HCT116 (cell line): ENCODE results near the gene KRT222. TPM values are rescaled to one million over a fixed set of nuclear protein-coding genes. Genes with fewer than 3 reads are reported as not detected.

Source experiments
- ATAC-seq: fragments of 200-7000 bp; cut with Tn5 transposase; 2 replicates; pipeline ENCODE4 v1.9.1; 2020; ENCODE audit warnings: mild to moderate bottlenecking, moderate library complexity
- BruUV-seq: library from RNA; stranded (reverse); fragments of 400-500 nt; replicated peaks from 2 replicates; lab custom pipeline; 2021; lab: Mats Ljungman, UMichigan
- CTCF ChIA-PET: fragments of 300-600 bp; sonication (Branson Sonifier 250); formaldehyde crosslinking; loops from one replicate; lab custom pipeline; 2021; ENCODE audit warnings: antibody characterized with exemption; lab: Charles Lee
- POLR2A ChIA-PET: fragments of 300-600, 350-600 bp; sonication (Branson Sonifier 250); formaldehyde crosslinking; loops from one replicate; lab custom pipeline; 2021; ENCODE audit warnings: antibody characterized with exemption; lab: Charles Lee
- RAD21 ChIA-PET, 2 experiments: fragments of 300-600 bp; sonication (Branson Sonifier 250); formaldehyde crosslinking; loops; one replicate each; lab custom pipeline; 2023; ENCODE audit warnings: low total read pairs in 2 of 2; ENCODE audit not compliant: uncharacterized antibody in 2 of 2, unreplicated experiment in 2 of 2, low non-redundant PET in 1 of 2; lab: Charles Lee
- DNase-seq: peaks from one replicate; pipeline ENCODE4 v3.0.0-alpha.2; 2010; ENCODE audit warnings: low read depth, low spot score
- H2AFZ ChIP-seq: fragments of 200-600 bp; shearing (Covaris generic), sonication (generic); 2 replicates; pipeline ENCODE4 v1.6.1; 2017; ENCODE audit warnings: low read depth, mixed run types, mixed read lengths, antibody characterized with exemption, low read length; ENCODE audit not compliant: poor library complexity, severe bottlenecking
- H3K27ac ChIP-seq: 2 replicates; pipeline ENCODE4 v1.5.1; 2012; ENCODE audit warnings: low read depth, low read length
- H3K27me3 ChIP-seq: fragments of 200-600 bp; sonication (generic); 2 replicates; pipeline ENCODE4 v1.6.1; 2016; ENCODE audit warnings: mixed run types, low read length, mixed read lengths; ENCODE audit not compliant: insufficient read depth
- H3K36me3 ChIP-seq, 2 experiments: fragments of 200-500 bp in 1 of 2; fragments of 200-600 bp in 1 of 2; sonication (Bioruptor generic) in 1 of 2; sonication (generic) in 1 of 2; 2 replicates each; pipeline versions ENCODE4 v1.5.1 to v1.6.1; 2014 to 2016; ENCODE audit warnings: low read length in 2 of 2, inconsistent platforms in 1 of 2, mixed read lengths in 1 of 2, mixed run types in 1 of 2; ENCODE audit not compliant: insufficient read depth in 2 of 2, control insufficient read depth in 1 of 2
- H3K4me1 ChIP-seq, 2 experiments: fragments of 200-600 bp in 1 of 2; sonication (generic) in 1 of 2; 2 replicates each; pipeline versions ENCODE4 v1.5.1 to v1.6.1; 2012 to 2017; ENCODE audit warnings: low read length in 2 of 2, inconsistent platforms in 1 of 2, mild to moderate bottlenecking in 1 of 2, mixed read lengths in 1 of 2, mixed run types in 1 of 2, moderate library complexity in 1 of 2; ENCODE audit not compliant: insufficient read depth in 2 of 2, control insufficient read depth in 1 of 2
- H3K4me2 ChIP-seq: fragments of 200-600 bp; sonication (generic); 2 replicates; pipeline ENCODE4 v1.6.1; 2017; ENCODE audit warnings: mixed run types, low read length, mixed read lengths
- H3K4me3 ChIP-seq, 2 experiments: fragments of 200-600 bp in 1 of 2; sonication (generic) in 1 of 2; replicated peaks in 1 of 2; 2 replicates each; pipeline ENCODE4 v1.5.1; 2011 to 2016; ENCODE audit warnings: low read length in 2 of 2, control low read depth in 1 of 2, low read depth in 1 of 2, mild to moderate bottlenecking in 1 of 2, mixed read lengths in 1 of 2, mixed run types in 1 of 2
- H3K79me2 ChIP-seq: fragments of 200-600 bp; sonication (generic); 2 replicates; pipeline ENCODE4 v1.6.1; 2017; ENCODE audit warnings: mild to moderate bottlenecking, mixed run types, low read length, moderate library complexity, mixed read lengths; ENCODE audit not compliant: insufficient read depth
- H3K9ac ChIP-seq: fragments of 200-600 bp; sonication (generic); 2 replicates; pipeline ENCODE4 v1.6.1; 2016; ENCODE audit warnings: low read length, mixed read lengths
- H3K9me2 ChIP-seq: fragments of 200-600 bp; sonication (generic), shearing (Covaris generic); 2 replicates; pipeline ENCODE4 v1.6.1; 2017; ENCODE audit warnings: mixed run types, mild to moderate bottlenecking, moderate library complexity; ENCODE audit not compliant: insufficient read depth
- H3K9me3 ChIP-seq, 2 experiments: fragments of 200-500 bp in 1 of 2; fragments of 200-600 bp in 1 of 2; sonication (Bioruptor generic) in 1 of 2; sonication (generic) in 1 of 2; 2 replicates each; pipeline ENCODE4 v1.6.1; 2014 to 2017; ENCODE audit warnings: low read length in 2 of 2, mixed read lengths in 2 of 2, inconsistent platforms in 1 of 2, low read depth in 1 of 2, mild to moderate bottlenecking in 1 of 2, mixed run types in 1 of 2, moderate library complexity in 1 of 2; ENCODE audit not compliant: control insufficient read depth in 1 of 2, insufficient read depth in 1 of 2
- H4K20me1 ChIP-seq: fragments of 200-600 bp; sonication (generic), shearing (Covaris generic); 2 replicates; pipeline ENCODE4 v1.6.1; 2017; ENCODE audit warnings: mixed run types, mild to moderate bottlenecking, moderate library complexity; ENCODE audit not compliant: insufficient read depth
- CBX3 ChIP-seq: IDR thresholded peaks from 2 replicates; pipeline ENCODE4 v1.6.1; 2012; ENCODE audit warnings: low read depth
- ELF1 ChIP-seq: IDR thresholded peaks from 2 replicates; pipeline ENCODE4 v1.6.1; 2012; ENCODE audit warnings: low read depth, borderline replicate concordance
- EZH2phosphoT487 ChIP-seq: fragments of 200-600 bp; IDR thresholded peaks from 2 replicates; pipeline ENCODE4 v1.6.1; 2018; ENCODE audit warnings: antibody characterized with exemption, borderline replicate concordance
- JUND ChIP-seq: IDR thresholded peaks from 2 replicates; pipeline ENCODE4 v1.6.1; 2012
- POLR2A ChIP-seq: IDR thresholded peaks from 2 replicates; pipeline ENCODE4 v1.7.0; 2011; ENCODE audit warnings: borderline replicate concordance; ENCODE audit not compliant: insufficient read depth, insufficient read length; ENCODE audit errors: extremely low read depth
- RAD21 ChIP-seq: IDR thresholded peaks from 2 replicates; pipeline ENCODE4 v1.6.1; 2012; ENCODE audit warnings: low read depth, mild to moderate bottlenecking
- SIN3A ChIP-seq: IDR thresholded peaks from 2 replicates; pipeline ENCODE4 v1.6.1; 2012; ENCODE audit warnings: low read depth
- SP1 ChIP-seq: IDR thresholded peaks from 2 replicates; pipeline ENCODE4 v1.6.1; 2012; ENCODE audit warnings: low read depth
- TCF7L2 ChIP-seq: IDR thresholded peaks from 2 replicates; pipeline ENCODE4 v1.7.0; 2011; ENCODE audit warnings: borderline replicate concordance, inconsistent platforms; ENCODE audit not compliant: insufficient read depth, insufficient read length; ENCODE audit errors: extremely low read depth
- YY1 ChIP-seq: IDR thresholded peaks from 2 replicates; pipeline ENCODE4 v1.6.1; 2011; ENCODE audit warnings: low read length, low read depth, moderate library complexity, mild to moderate bottlenecking; ENCODE audit not compliant: insufficient replicate concordance; ENCODE audit errors: extremely low read depth
- ZFX ChIP-seq: fragments of 450-650 bp; IDR thresholded peaks from 2 replicates; pipeline ENCODE4 v1.6.1; 2017
- ZNF274 ChIP-seq: fragments of 200-500 bp; sonication (Bioruptor generic); IDR thresholded peaks from 2 replicates; pipeline ENCODE4 v1.6.1; 2014; ENCODE audit warnings: mild to moderate bottlenecking, low read depth, low read length, inconsistent platforms
- intact Hi-C: fragments of 100-400 bp; cut with micrococcal nuclease; formaldehyde crosslinking; loops from 2 replicates; pipeline ENCODE4 v1.10.0; 2022
- total RNA-seq: library from RNA; stranded (reverse); gene quantifications from one replicate; pipeline ENCODE4 v1.2.1, GENCODE V29; 2021; ENCODE audit not compliant: unreplicated experiment
- TF ChIP-seq, protein P1 (sequence below): IDR thresholded peaks from 2 replicates; pipeline ENCODE4 v1.6.1; 2012; ENCODE audit warnings: low read depth
- TF ChIP-seq, protein P2 (sequence below): IDR thresholded peaks from 2 replicates; pipeline ENCODE4 v1.6.1; 2012
- TF ChIP-seq, protein P3 (sequence below): IDR thresholded peaks from 2 replicates; pipeline ENCODE4 v1.6.1; 2012
- TF ChIP-seq, protein P4 (sequence below), 3 experiments: fragments of 200-600 bp in 1 of 3; sonication (generic) in 1 of 3; IDR thresholded peaks in 2 of 3; conservative IDR thresholded peaks in 1 of 3; 2 replicates each; pipeline ENCODE4 v1.5.1; 2012 to 2017; ENCODE audit warnings: low read depth in 2 of 3, low read length in 2 of 3, antibody characterized with exemption in 1 of 3, borderline replicate concordance in 1 of 3, control low read depth in 1 of 3, mild to moderate bottlenecking in 1 of 3, mixed read lengths in 1 of 3, mixed run types in 1 of 3, moderate library complexity in 1 of 3; ENCODE audit not compliant: insufficient read depth in 1 of 3

KRT222 gene
- total RNA-seq, 1 experiment from 2014 or later, result 5.0 TPM

DNA sequence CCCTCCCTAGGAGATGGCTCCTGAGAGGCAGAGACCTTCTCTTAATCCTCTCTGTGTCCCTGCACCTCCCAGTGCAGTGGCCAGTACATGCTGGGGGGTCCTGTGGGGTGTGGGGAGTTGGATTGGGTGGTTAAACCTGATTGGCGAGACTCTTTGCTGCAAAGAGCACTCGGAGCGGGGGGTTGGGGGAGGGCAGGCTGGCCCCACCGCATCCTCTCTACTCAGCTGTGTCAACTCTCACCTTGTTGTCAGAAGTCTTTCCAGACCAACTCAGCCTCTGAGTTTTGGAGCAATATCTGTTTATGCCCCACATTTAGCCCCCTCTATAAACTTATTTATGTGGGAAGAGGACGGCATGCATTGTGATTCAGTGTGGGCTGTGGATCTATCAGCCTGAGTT lies 57.3 kb downstream of the KRT222 start:
- no peak for TF ChIP-seq ZNF274
- TF ChIP-seq, protein P1, sequence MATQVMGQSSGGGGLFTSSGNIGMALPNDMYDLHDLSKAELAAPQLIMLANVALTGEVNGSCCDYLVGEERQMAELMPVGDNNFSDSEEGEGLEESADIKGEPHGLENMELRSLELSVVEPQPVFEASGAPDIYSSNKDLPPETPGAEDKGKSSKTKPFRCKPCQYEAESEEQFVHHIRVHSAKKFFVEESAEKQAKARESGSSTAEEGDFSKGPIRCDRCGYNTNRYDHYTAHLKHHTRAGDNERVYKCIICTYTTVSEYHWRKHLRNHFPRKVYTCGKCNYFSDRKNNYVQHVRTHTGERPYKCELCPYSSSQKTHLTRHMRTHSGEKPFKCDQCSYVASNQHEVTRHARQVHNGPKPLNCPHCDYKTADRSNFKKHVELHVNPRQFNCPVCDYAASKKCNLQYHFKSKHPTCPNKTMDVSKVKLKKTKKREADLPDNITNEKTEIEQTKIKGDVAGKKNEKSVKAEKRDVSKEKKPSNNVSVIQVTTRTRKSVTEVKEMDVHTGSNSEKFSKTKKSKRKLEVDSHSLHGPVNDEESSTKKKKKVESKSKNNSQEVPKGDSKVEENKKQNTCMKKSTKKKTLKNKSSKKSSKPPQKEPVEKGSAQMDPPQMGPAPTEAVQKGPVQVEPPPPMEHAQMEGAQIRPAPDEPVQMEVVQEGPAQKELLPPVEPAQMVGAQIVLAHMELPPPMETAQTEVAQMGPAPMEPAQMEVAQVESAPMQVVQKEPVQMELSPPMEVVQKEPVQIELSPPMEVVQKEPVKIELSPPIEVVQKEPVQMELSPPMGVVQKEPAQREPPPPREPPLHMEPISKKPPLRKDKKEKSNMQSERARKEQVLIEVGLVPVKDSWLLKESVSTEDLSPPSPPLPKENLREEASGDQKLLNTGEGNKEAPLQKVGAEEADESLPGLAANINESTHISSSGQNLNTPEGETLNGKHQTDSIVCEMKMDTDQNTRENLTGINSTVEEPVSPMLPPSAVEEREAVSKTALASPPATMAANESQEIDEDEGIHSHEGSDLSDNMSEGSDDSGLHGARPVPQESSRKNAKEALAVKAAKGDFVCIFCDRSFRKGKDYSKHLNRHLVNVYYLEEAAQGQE, result no peak
- no peak for TF ChIP-seq JUND
- TF ChIP-seq CBX3, result no peak
- TF ChIP-seq SP1, result no peak
- no peak for TF ChIP-seq YY1
- TF ChIP-seq ZFX, result no peak
- no peak for TF ChIP-seq TCF7L2
- no peak for TF ChIP-seq POLR2A
- no peak for TF ChIP-seq EZH2phosphoT487
- no peak for TF ChIP-seq ELF1
- TF ChIP-seq, protein P2, sequence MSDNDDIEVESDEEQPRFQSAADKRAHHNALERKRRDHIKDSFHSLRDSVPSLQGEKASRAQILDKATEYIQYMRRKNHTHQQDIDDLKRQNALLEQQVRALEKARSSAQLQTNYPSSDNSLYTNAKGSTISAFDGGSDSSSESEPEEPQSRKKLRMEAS, result no peak
- no peak for TF ChIP-seq RAD21
- TF ChIP-seq SIN3A, result no peak
- TF ChIP-seq, protein P3, sequence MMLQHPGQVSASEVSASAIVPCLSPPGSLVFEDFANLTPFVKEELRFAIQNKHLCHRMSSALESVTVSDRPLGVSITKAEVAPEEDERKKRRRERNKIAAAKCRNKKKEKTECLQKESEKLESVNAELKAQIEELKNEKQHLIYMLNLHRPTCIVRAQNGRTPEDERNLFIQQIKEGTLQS, result no peak
- TF ChIP-seq, protein P4, sequence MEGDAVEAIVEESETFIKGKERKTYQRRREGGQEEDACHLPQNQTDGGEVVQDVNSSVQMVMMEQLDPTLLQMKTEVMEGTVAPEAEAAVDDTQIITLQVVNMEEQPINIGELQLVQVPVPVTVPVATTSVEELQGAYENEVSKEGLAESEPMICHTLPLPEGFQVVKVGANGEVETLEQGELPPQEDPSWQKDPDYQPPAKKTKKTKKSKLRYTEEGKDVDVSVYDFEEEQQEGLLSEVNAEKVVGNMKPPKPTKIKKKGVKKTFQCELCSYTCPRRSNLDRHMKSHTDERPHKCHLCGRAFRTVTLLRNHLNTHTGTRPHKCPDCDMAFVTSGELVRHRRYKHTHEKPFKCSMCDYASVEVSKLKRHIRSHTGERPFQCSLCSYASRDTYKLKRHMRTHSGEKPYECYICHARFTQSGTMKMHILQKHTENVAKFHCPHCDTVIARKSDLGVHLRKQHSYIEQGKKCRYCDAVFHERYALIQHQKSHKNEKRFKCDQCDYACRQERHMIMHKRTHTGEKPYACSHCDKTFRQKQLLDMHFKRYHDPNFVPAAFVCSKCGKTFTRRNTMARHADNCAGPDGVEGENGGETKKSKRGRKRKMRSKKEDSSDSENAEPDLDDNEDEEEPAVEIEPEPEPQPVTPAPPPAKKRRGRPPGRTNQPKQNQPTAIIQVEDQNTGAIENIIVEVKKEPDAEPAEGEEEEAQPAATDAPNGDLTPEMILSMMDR (IDR thresholded peaks at IDR 0.05 in 2 of 3, conservative IDR thresholded peaks at IDR 0.05 in 1 of 3; ENCODE audit: borderline replicate concordance in 1 of 3, insufficient read depth in 1 of 3, low read depth in 2 of 3, low read length in 2 of 3), result no peak
- Histone ChIP-seq H3K4me2 (no peak overlapping the region), H3K4me1 (no peaks in the 10 kb centered on the region), H4K20me1 (no peaks in the 10 kb centered on the region), H3K4me3 (no peak overlapping the region), H3K79me2 (no peaks in the 10 kb centered on the region), H3K9me2 (no peaks in the 10 kb centered on the region), H3K27me3 (no peaks in the 10 kb centered on the region), H3K9ac (no peak overlapping the region), H3K36me3 (no peaks in the 10 kb centered on the region), H3K9me3 (no peaks in the 10 kb centered on the region), H3K27ac (no peak overlapping the region), H2AFZ (no peak overlapping the region)
- DNase-seq (no peak), ATAC-seq (no peak)
- no TSS peak for BruUV-seq
- intact Hi-C loops, result no loop called here
- CTCF ChIA-PET, result interaction anchor here (0.6 to 0.9 kb wide), 2 partner anchors 12 to 416 kb away, joined by 3 to 4 read pairs; no protein-coding TSS in a partner anchor
- RAD21 ChIA-PET, result no interaction called here
- POLR2A ChIA-PET, result no interaction called here
